ENCODE results near the gene NRG2. TPM values are rescaled to one million over a fixed set of nuclear protein-coding genes. Genes with fewer than 3 reads are reported as not detected.
A peak's percentile ranks its signal among the peaks of the same experiment; 100 is the strongest.

The NRG2 gene
- total RNA-seq, 2 experiments from 2014 or later, result 0.11 TPM; not detected in 1

- Mint-ChIP-seq H3K27me3 (peaks cover under 1% of the 10 kb centered on the region), H3K4me1 (ENCODE audit: low read depth) (no peaks in the 10 kb centered on the region), H3K9me3 (no peaks in the 10 kb centered on the region), H3K36me3 (ENCODE audit: low read depth) (no peaks in the 10 kb centered on the region), H3K27ac (no peak overlapping the region), H3K4me3 (no peak overlapping the region)
- intact Hi-C loops (cut with micrococcal nuclease), result no loop called here
- DNase-seq, result no peak
- ATAC-seq, result no peak
- CTCF ChIA-PET, result interaction anchor here (0.9 to 2.1 kb wide), 2 partner anchors 19 to 87 kb away, joined by 3 to 9 read pairs; no protein-coding TSS in a partner anchor
- POLR2A ChIA-PET, result interaction anchor here (1.6 kb wide), 1 partner anchor 12 kb away, joined by 5 read pairs; no protein-coding TSS in a partner anchor
- no peak for TF ChIP-seq CTCF (IDR thresholded peaks at IDR 0.05)
Measured at GRCh38 chr5:139882316-139882715, 160.8 kb downstream of the NRG2 start.

GRCh38 chr5:139881143-139881733 lies 161.9 kb downstream of the NRG2 start:
- Mint-ChIP-seq H3K4me3 (no peak overlapping the region), H3K36me3 (ENCODE audit: low read depth) (no peaks in the 10 kb centered on the region), H3K9me3 (no peaks in the 10 kb centered on the region), H3K4me1 (ENCODE audit: low read depth) (no peaks in the 10 kb centered on the region), H3K27me3 (no peaks in the 10 kb centered on the region), H3K27ac (no peak overlapping the region)
- ATAC-seq, result no peak
- no peak for TF ChIP-seq CTCF (IDR thresholded peaks at IDR 0.05)
- DNase-seq, result no peak
- POLR2A ChIA-PET, result interaction anchor here (1.6 kb wide), 1 partner anchor 13 kb away, joined by 5 read pairs; no protein-coding TSS in a partner anchor
- CTCF ChIA-PET, result interaction anchor here (1.9 to 2.1 kb wide), 2 partner anchors 88 to 94 kb away, joined by 5 to 9 read pairs; no protein-coding TSS in a partner anchor
- intact Hi-C loops (cut with micrococcal nuclease), result no loop called here

- H3K27ac Mint-ChIP-seq, result no peak overlapping the region
- DNase-seq (no peak), ATAC-seq (no peak)
- H3K4me1 Mint-ChIP-seq (ENCODE audit: low read depth), result no peaks in the 10 kb centered on the region
- H3K4me3 Mint-ChIP-seq, result no peak overlapping the region
- intact Hi-C loops (cut with micrococcal nuclease), result no loop called here
- H3K27me3 Mint-ChIP-seq, result peaks cover 2% of the 10 kb centered on the region
- no peaks in the 10 kb centered on the region for H3K9me3 Mint-ChIP-seq
- CTCF ChIA-PET, result interaction anchor here (1.9 to 2.1 kb wide), 2 partner anchors 89 to 93 kb away, joined by 5 to 9 read pairs; no protein-coding TSS in a partner anchor
- no peaks in the 10 kb centered on the region for H3K36me3 Mint-ChIP-seq (ENCODE audit: low read depth)
- POLR2A ChIA-PET, result no interaction called here
- no peak for TF ChIP-seq CTCF (IDR thresholded peaks at IDR 0.05)
Measured at GRCh38 chr5:139880416-139881142, 162.5 kb downstream of the NRG2 start.

GRCh38 chr5:139878093-139878492 lies 165.0 kb downstream of the NRG2 start:
- ATAC-seq (no peak), DNase-seq (no peak)
- no peak overlapping the region for H3K27ac Mint-ChIP-seq
- CTCF ChIA-PET, result interaction anchor here (2.4 kb wide), 1 partner anchor 91 kb away, joined by 10 read pairs; no protein-coding TSS in a partner anchor
- POLR2A ChIA-PET, result no interaction called here
- H3K9me3 Mint-ChIP-seq, result no peaks in the 10 kb centered on the region
- no peaks in the 10 kb centered on the region for H3K4me1 Mint-ChIP-seq (ENCODE audit: low read depth)
- H3K4me3 Mint-ChIP-seq, result no peak overlapping the region
- intact Hi-C loops (cut with micrococcal nuclease), result no loop called here
- no peaks in the 10 kb centered on the region for H3K36me3 Mint-ChIP-seq (ENCODE audit: low read depth)
- peaks cover 6% of the 10 kb centered on the region for H3K27me3 Mint-ChIP-seq
- TF ChIP-seq CTCF (IDR thresholded peaks at IDR 0.05), result no peak

- H3K9me3 Mint-ChIP-seq, result no peaks in the 10 kb centered on the region
- H3K27me3 Mint-ChIP-seq, result peaks cover 6% of the 10 kb centered on the region
- no peaks in the 10 kb centered on the region for H3K4me1 Mint-ChIP-seq (ENCODE audit: low read depth)
- ChIA-PET CTCF (interaction anchor here (1.8 to 2.4 kb wide), 2 partner anchors 90 to 92 kb away, joined by 7 to 10 read pairs; no protein-coding TSS in a partner anchor), POLR2A (no interaction called here)
- no peak for TF ChIP-seq CTCF (IDR thresholded peaks at IDR 0.05)
- no peaks in the 10 kb centered on the region for H3K36me3 Mint-ChIP-seq (ENCODE audit: low read depth)
- intact Hi-C loops (cut with micrococcal nuclease), result no loop called here
- no peak overlapping the region for H3K27ac Mint-ChIP-seq
- DNase-seq (no peak), ATAC-seq (peak; percentile 42)
- no peak overlapping the region for H3K4me3 Mint-ChIP-seq
Measured at GRCh38 chr5:139877129-139877597, 165.9 kb downstream of the NRG2 start.

Measured in activated CD8-positive, alpha-beta T cell treated with anti-CD3 and anti-CD28 coated beads for 36 hours (primary cell).